Activated B cell treated with CpG ODN at 0.5 μM for 24 hours (primary cell): ENCODE data around the gene CALM3. TPM values are rescaled to one million over a fixed set of nuclear protein-coding genes. Genes with fewer than 3 reads are reported as not detected.
A peak's percentile ranks its signal among the peaks of the same experiment; 100 is the strongest.

Experiments used
- ATAC-seq: fragments of 200-7000 bp; cut with Tn5 transposase; one replicate; pipeline ENCODE4 v1.10.0; 2021; ENCODE audit warnings: low read depth, mild to moderate bottlenecking, moderate library complexity
- CTCF ChIA-PET: fragments of 350-600 bp; sonication (Branson Sonifier 250); formaldehyde crosslinking; loops from one replicate; lab custom pipeline; 2021; ENCODE audit warnings: antibody characterized with exemption; lab: Charles Lee
- POLR2A ChIA-PET: fragments of 350-600 bp; sonication (Branson Sonifier 250); formaldehyde crosslinking; loops from one replicate; lab custom pipeline; 2021; ENCODE audit warnings: antibody characterized with exemption; lab: Charles Lee
- DNase-seq: peaks from one replicate; pipeline ENCODE4 v3.0.0; 2022
- H3K27ac Mint-ChIP-seq: one replicate; pipeline ENCODE4 v1.8.0; 2020; ENCODE audit warnings: mixed read lengths
- H3K27me3 Mint-ChIP-seq: one replicate; pipeline ENCODE4 v1.8.0; 2021; ENCODE audit warnings: mixed read lengths
- H3K36me3 Mint-ChIP-seq: one replicate; pipeline ENCODE4 v1.8.0; 2021; ENCODE audit warnings: low read depth, mixed read lengths
- H3K4me1 Mint-ChIP-seq: one replicate; pipeline ENCODE4 v1.8.0; 2021; ENCODE audit warnings: mixed read lengths
- H3K4me3 Mint-ChIP-seq: one replicate; pipeline ENCODE4 v1.8.0; 2020; ENCODE audit warnings: mild to moderate bottlenecking, mixed read lengths
- H3K9me3 Mint-ChIP-seq: one replicate; pipeline ENCODE4 v1.8.0; 2020; ENCODE audit warnings: mixed read lengths
- CTCF ChIP-seq: fragments of 200-600 bp; IDR thresholded peaks from one replicate; pipeline ENCODE4 v1.8.0; 2022; ENCODE audit warnings: antibody characterized with exemption, mild to moderate bottlenecking
- intact Hi-C: fragments of 100-400 bp; cut with micrococcal nuclease; formaldehyde crosslinking; loops from one replicate; pipeline ENCODE4 v1.15.1; 2024
- total RNA-seq: library from RNA; stranded (reverse); gene quantifications from 2 replicates; pipeline ENCODE4 v1.2.3, GENCODE V29; 2022

The CALM3 gene
- total RNA-seq, 1 donor from 2014 or later = 174 TPM

- intact Hi-C loops = loop anchor here (5.0 kb wide), 1 partner anchor 76 kb away; no protein-coding TSS in a partner anchor
- H3K9me3 Mint-ChIP-seq = no peaks in the 10 kb centered on the region
- ChIA-PET POLR2A (interaction anchor here (0.6 to 6.4 kb wide), 4 partner anchors 12 to 105 kb away, joined by 4 to 69 read pairs (median 37); partner anchors contain the start of genes CALM3, DACT3 and GNG8), CTCF (interaction anchor here (0.6 to 9.4 kb wide), 10 partner anchors 8 to 115 kb away, joined by 3 to 234 read pairs (median 4); partner anchors contain the start of genes CALM3, DACT3 and GNG8)
- DNase-seq = no peak
- H3K27ac Mint-ChIP-seq = peak overlapping the region; percentile 63
- no peak for ATAC-seq
- H3K27me3 Mint-ChIP-seq = no peaks in the 10 kb centered on the region
- peaks cover 22% of the 10 kb centered on the region for H3K36me3 Mint-ChIP-seq
- H3K4me1 Mint-ChIP-seq = peaks cover 60% of the 10 kb centered on the region
- H3K4me3 Mint-ChIP-seq = no peak overlapping the region
- no peak for TF ChIP-seq CTCF
These were observed 12.4 kb downstream of the CALM3 start for GRCh38 chr19:46613525-46613924.

GRCh38 chr19:46614114-46614722 lies 13.1 kb downstream of the CALM3 start:
- Mint-ChIP-seq H3K27ac (peak overlapping the region; percentile 63), H3K4me1 (peaks cover 66% of the 10 kb centered on the region), H3K36me3 (peaks cover 15% of the 10 kb centered on the region), H3K4me3 (no peak overlapping the region), H3K9me3 (no peaks in the 10 kb centered on the region), H3K27me3 (no peaks in the 10 kb centered on the region)
- ChIA-PET POLR2A (interaction anchor here (0.6 to 6.4 kb wide), 5 partner anchors 13 to 674 kb away, joined by 3 to 69 read pairs (median 7); partner anchors contain the start of genes CALM3, DACT3 and GNG8), CTCF (interaction anchor here (0.6 to 9.4 kb wide), 13 partner anchors 9 to 114 kb away, joined by 3 to 234 read pairs (median 4); partner anchors contain the start of genes CALM3, DACT3 and GNG8)
- DNase-seq = peak; percentile 82
- ATAC-seq = peak; percentile 71
- TF ChIP-seq CTCF = peak; percentile 42
- intact Hi-C loops = loop anchor here (1.0 to 5.0 kb wide), 2 partner anchors 48 to 77 kb away; no protein-coding TSS in a partner anchor

- CTCF ChIA-PET = interaction anchor here (1.0 to 9.4 kb wide), 5 partner anchors 11 to 138 kb away, joined by 3 to 234 read pairs (median 5); partner anchors contain the start of genes DACT3 and GNG8
- POLR2A ChIA-PET = interaction anchor here (0.7 to 6.4 kb wide), 7 partner anchors 9 to 157 kb away, joined by 3 to 99 read pairs (median 58); partner anchors contain the start of genes CALM3, DACT3 and PTGIR
- H3K4me3 Mint-ChIP-seq = no peak overlapping the region
- H3K4me1 Mint-ChIP-seq = peaks cover 75% of the 10 kb centered on the region
- no peak for ATAC-seq
- no peaks in the 10 kb centered on the region for H3K9me3 Mint-ChIP-seq
- H3K27ac Mint-ChIP-seq = peak overlapping the region; percentile 61
- no peak for DNase-seq
- peaks cover 2% of the 10 kb centered on the region for H3K36me3 Mint-ChIP-seq
- intact Hi-C loops = loop anchor here (5.0 kb wide), 1 partner anchor 496 kb away; the partner anchor contains the start of gene ZC3H4
- H3K27me3 Mint-ChIP-seq = no peaks in the 10 kb centered on the region
- no peak for TF ChIP-seq CTCF
These were observed 14.8 kb downstream of the CALM3 start for GRCh38 chr19:46615966-46616365.

- no peak for DNase-seq
- H3K4me1 Mint-ChIP-seq = peaks cover 75% of the 10 kb centered on the region
- peak overlapping the region; percentile 72 for H3K4me3 Mint-ChIP-seq
- ATAC-seq = no peak
- intact Hi-C loops = loop anchor here (5.0 kb wide), 1 partner anchor 496 kb away; the partner anchor contains the start of gene ZC3H4
- H3K27me3 Mint-ChIP-seq = no peaks in the 10 kb centered on the region
- H3K9me3 Mint-ChIP-seq = no peaks in the 10 kb centered on the region
- peak overlapping the region; percentile 92 for H3K27ac Mint-ChIP-seq
- H3K36me3 Mint-ChIP-seq = no peaks in the 10 kb centered on the region
- CTCF ChIA-PET = interaction anchor here (0.9 to 9.4 kb wide), 8 partner anchors 9 to 137 kb away, joined by 3 to 234 read pairs (median 6); partner anchors contain the start of genes DACT3 and GNG8
- POLR2A ChIA-PET = interaction anchor here (0.8 to 5.8 kb wide), 8 partner anchors 8 to 172 kb away, joined by 3 to 99 read pairs (median 12); partner anchors contain the start of genes CALM3, DACT3, GNG8 and PTGIR
- TF ChIP-seq CTCF = no peak
These were observed 15.6 kb downstream of the CALM3 start for GRCh38 chr19:46616631-46617322.
